ENCODE results near the gene RXYLT1. TPM values are rescaled to one million over a fixed set of nuclear protein-coding genes. Genes with fewer than 3 reads are reported as not detected.
"Not testable (repeated sequence)": the region's sequence is repeated elsewhere in the genome, so short reads cannot be mapped to it uniquely, and the experiment has no call there.

The RXYLT1 gene
- total RNA-seq, 2 donors from 2014 or later: 7.9 to 13.4 TPM

DNA sequence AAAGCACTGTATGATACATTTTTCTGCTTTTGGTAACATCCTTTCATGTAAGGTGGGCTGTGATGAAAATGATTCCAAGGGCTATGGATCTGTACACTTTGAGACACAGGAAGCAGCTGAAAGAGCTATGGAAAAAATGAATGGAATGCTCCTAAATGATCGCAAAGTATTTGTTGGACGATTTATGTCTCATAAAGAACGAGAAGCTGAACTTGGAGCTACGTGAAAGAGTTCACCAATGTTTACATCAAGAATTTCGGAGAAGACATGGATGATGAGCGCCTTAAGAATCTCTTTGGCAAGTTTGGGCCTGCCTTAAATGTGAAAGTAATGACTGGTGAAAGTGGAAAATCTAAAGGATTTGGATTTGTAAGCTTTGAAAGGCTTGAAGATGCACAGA is 42.6 kb downstream of the RXYLT1 start:
- H3K36me3 Mint-ChIP-seq: peaks cover 10 to 29% of the 10 kb centered on the region in 2 donors
- ATAC-seq: no peak
- peaks cover 0 to 10% of the 10 kb centered on the region in 2 donors for H3K9me3 Mint-ChIP-seq

DNA sequence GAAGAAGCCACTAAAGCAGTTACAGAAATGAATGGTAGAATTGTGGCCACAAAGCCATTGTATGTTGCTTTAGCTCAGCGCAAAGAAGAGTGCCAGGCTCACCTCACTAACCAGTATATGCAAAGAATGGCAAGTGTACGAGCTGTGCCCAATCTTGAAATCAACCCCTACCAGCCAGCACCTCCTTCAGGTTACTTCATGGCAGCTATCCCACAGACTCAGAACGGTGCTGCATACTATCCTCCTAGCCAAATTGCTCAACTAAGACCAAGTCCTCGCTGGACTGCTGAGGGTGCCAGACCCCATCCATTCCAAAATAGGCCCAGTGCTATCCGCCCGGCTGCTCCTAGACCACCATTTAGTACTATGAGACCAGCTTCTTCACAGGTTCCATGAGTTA is 43.3 kb downstream of the RXYLT1 start:
- peaks cover 10 to 26% of the 10 kb centered on the region in 2 donors for H3K36me3 Mint-ChIP-seq
- DNase-seq (ENCODE audit: low spot score in 2 of 2) (no peak), ATAC-seq (no peak)

More for the DNA sequence above, 42.6 kb downstream of the RXYLT1 start:
- no peak for DNase-seq (ENCODE audit: low spot score in 2 of 2)
- H3K27ac Mint-ChIP-seq: no peak overlapping the region

GRCh38 chr12:63826006-63826585 is 46.4 kb downstream of the RXYLT1 start:
- ATAC-seq (no peak), DNase-seq (ENCODE audit: low spot score in 2 of 2) (no peak)
- peaks cover 0 to 5% of the 10 kb centered on the region in 2 donors for H3K9me3 Mint-ChIP-seq
- H3K27ac Mint-ChIP-seq: no peak overlapping the region
- H3K36me3 Mint-ChIP-seq: peaks cover 10 to 18% of the 10 kb centered on the region in 2 donors

More for the DNA sequence above, 43.3 kb downstream of the RXYLT1 start:
- Mint-ChIP-seq H3K27ac (no peak overlapping the region), H3K9me3 (peaks cover 0 to 10% of the 10 kb centered on the region in 2 donors)

DNA sequence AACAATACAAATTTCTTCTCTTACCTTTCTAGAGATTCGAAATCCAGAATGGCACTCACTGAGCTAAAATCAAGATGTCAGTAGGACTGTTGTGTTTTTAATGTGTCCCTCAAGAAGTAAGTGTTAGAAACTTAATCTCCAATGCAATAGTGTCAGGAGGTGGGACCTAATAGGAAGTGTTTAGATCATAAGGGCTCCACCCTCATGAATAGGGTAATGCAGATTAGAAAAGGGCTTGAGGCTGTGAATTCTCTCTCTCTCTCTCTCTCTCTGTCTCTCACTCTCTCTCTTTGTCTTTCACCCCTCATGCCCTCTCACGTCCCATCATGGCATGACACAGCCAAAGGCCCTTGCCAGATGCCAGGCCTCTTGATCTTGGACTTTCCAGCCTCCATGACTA is 49.2 kb downstream of the RXYLT1 start:
- Mint-ChIP-seq H3K36me3 (peaks cover 0 to 9% of the 10 kb centered on the region in 2 donors), H3K9me3 (no peaks in the 10 kb centered on the region), H3K27ac (no peak overlapping the region)
- DNase-seq (ENCODE audit: low spot score in 2 of 2): no peak
- no peak for ATAC-seq

DNA sequence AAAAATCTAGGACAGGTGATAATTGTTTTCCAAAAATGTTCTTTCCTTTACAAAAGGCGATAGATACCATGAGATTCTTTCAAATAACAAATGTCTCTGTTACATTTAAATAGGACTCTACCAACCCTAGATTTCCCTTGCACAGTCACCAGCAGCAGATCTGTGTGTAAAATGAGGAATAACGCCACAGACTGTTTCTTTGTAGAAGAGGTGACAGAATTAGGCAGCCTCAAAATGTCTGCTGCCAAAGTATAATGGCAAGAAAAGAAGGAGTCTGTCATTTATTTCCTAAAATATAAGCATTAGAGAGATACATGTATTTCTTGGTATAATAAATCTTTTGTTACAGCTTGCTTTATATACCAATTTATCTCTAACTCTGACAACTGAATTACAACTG is 56.3 kb downstream of the RXYLT1 start:
- Mint-ChIP-seq H3K36me3 (no peaks in the 10 kb centered on the region), H3K27ac (no peak overlapping the region), H3K9me3 (no peaks in the 10 kb centered on the region)
- DNase-seq (ENCODE audit: low spot score in 2 of 2) (no peak), ATAC-seq (no peak)

DNA sequence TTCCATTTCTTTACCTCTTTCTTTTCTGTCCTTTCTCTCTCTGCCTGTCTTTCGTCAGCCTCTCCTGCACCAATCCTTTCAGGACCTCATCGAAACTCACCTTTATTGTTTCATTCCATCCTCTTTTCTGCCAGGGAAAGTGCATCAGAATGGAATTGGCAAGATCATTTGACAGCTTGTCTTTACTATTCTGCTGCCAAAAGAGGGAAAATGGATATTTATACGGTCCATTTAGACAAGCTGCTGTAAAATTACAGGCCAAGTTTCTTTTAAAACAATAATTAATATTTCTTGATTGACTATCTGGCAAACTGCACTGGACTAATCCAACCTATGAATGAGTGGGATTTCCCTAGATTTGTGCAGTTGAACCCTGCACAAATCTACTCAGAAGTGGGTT is 57.2 kb downstream of the RXYLT1 start:
- DNase-seq (ENCODE audit: low spot score in 2 of 2): no peak
- Mint-ChIP-seq H3K27ac (no peak overlapping the region), H3K36me3 (no peaks in the 10 kb centered on the region), H3K9me3 (no peaks in the 10 kb centered on the region)
- ATAC-seq: no peak

DNA sequence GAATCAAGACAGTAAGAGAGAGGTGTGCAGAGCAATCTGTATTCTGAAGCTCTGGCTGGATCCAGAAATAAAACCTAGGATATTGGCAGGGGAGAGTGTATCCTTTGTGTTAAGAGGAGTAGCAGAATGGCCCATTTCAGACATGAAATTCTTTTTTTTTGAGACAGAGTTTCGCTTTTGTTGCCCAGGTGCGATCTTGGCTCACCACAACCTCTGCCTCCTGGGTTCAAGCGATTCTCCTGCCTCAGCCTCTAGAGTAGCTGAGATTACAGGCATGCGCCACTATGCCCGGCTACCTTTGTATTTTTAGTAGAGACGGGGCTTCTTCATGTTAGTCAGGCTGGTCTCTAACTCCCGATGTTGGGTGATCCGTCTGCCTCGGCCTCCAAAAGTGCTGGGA is 58.7 kb downstream of the RXYLT1 start:
- H3K27ac Mint-ChIP-seq: no peak overlapping the region
- H3K36me3 Mint-ChIP-seq: no peaks in the 10 kb centered on the region
- ATAC-seq (no peak), DNase-seq (ENCODE audit: low spot score in 2 of 2) (no peak)
- H3K9me3 Mint-ChIP-seq: no peaks in the 10 kb centered on the region

- H3K9me3 Mint-ChIP-seq: no peaks in the 10 kb centered on the region
- no peak overlapping the region for H3K27ac Mint-ChIP-seq
- no peak for ATAC-seq
- H3K36me3 Mint-ChIP-seq: no peaks in the 10 kb centered on the region
- DNase-seq (ENCODE audit: low spot score in 2 of 2): no peak
These were observed 61.3 kb downstream of the RXYLT1 start for GRCh38 chr12:63841011-63841410.

DNA sequence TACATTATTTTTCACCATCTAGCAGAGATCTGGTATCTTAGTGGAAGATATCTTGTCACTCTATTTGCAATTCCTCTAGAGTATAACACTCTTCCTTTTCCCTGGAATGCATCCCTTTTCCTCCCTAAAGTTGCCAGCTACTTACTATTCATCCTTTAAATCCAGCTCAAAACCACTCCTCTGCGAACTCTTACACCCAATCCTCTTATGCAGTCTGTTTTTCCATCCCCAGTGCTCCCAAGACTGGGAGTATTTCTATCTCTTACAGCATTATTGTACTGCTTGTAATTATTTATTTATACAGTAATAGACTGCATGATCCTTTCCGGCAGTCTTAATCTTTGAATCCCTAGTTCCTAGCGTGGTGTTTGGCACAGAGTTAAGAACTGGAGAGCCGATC is 61.9 kb downstream of the RXYLT1 start:
- Mint-ChIP-seq H3K27ac (no peak overlapping the region), H3K9me3 (no peaks in the 10 kb centered on the region), H3K36me3 (no peaks in the 10 kb centered on the region)
- ATAC-seq (no peak), DNase-seq (ENCODE audit: low spot score in 2 of 2) (no peak)

- DNase-seq (ENCODE audit: low spot score in 2 of 2); ATAC-seq; H3K36me3 Mint-ChIP-seq; H3K27ac Mint-ChIP-seq; H3K9me3 Mint-ChIP-seq: not testable (repeated sequence)
These were observed 63.0 kb downstream of the RXYLT1 start for GRCh38 chr12:63842750-63843149.

DNA sequence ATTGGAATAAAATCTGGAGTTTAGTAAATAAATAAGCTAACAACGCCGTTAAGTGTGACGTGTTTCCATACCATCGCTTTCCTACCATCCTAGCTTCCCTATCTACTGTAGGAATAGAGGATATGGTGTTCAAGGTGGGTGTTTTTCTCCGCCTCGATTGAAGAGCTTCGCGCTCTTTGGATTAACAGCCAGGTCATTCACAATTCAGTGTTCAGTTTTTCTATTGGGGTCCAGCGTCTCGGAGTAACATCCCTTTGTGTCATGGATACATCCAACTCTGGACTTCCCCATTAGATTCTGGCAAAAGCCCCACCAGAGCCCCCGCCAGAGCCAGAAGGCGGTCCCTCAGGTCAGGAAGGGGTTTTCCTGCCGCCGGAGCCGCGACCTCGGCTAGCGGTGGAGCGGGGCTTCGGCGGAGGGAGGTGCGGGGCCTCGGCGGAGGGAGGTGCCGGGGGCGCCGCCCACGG is 63.6 kb downstream of the RXYLT1 start:
- no peak overlapping the region for H3K27ac Mint-ChIP-seq
- DNase-seq (ENCODE audit: low spot score in 2 of 2): no peak
- H3K36me3 Mint-ChIP-seq: no peaks in the 10 kb centered on the region
- no peaks in the 10 kb centered on the region for H3K9me3 Mint-ChIP-seq
- ATAC-seq: no peak

GRCh38 chr12:63843721-63844390 is 64.1 kb downstream of the RXYLT1 start:
- Mint-ChIP-seq H3K27ac (no peak overlapping the region), H3K9me3 (no peaks in the 10 kb centered on the region), H3K36me3 (no peaks in the 10 kb centered on the region)
- DNase-seq (ENCODE audit: low spot score in 2 of 2) (peak; percentile 70 to 79), ATAC-seq (peak; percentile 92 to 97)

DNA sequence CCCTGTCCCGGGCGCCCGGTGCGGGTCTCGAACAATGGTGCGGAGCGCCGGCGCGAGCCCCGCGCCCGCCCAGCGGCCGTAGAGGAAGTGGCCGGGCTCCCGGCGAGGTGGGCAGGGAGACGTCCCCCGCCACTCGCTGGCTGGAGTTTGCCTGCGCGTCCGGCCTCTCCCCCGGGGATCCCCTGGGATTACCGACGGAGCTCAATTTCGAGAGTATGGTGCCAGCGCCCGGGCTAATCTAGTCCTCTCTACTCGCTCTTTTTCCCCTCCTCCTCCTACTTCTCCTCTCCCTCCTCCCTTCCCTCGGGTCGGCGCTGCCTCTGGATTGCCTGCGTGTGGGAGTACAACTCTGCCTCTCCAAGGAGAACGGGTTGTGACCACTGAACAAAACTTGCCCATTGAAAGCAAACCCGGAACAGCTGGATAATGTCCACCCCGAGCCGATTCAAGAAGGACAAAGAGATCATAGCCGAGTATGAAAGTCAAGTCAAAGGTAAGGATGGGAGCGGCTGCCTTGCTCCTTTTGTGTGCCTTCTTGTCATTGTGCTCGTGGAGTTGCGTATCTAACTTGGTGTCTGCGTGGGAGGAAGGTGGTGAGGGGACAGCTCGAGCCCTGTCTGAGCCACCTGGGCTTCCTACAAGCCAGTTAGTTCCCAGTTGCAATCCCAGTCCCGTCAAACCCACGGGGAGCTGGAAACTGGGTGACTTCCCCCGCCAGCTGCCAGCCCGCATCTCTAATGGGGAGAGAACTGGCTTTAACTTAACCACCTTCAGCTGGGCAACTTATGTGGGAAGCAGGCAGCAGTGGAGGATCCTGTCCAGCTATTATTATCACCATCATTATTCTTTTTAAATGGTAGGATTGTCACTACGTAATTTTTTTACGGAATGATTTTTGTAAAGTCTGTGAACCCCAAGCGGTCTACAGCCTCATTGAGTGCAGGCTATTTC is 65.0 kb downstream of the RXYLT1 start, which contains the start of gene SRGAP1:
Gene SRGAP1 (plus strand): TSS at position 310 of the 951 bp plus-strand sequence. CDS start 117 bp downstream, at position 427.
- H3K9me3 Mint-ChIP-seq: no peaks in the 10 kb centered on the region
- peak in 1 of 2 donors; percentile 2 for ATAC-seq
- DNase-seq (ENCODE audit: low spot score in 2 of 2): peak in 1 of 2 donors; percentile 10

DNA sequence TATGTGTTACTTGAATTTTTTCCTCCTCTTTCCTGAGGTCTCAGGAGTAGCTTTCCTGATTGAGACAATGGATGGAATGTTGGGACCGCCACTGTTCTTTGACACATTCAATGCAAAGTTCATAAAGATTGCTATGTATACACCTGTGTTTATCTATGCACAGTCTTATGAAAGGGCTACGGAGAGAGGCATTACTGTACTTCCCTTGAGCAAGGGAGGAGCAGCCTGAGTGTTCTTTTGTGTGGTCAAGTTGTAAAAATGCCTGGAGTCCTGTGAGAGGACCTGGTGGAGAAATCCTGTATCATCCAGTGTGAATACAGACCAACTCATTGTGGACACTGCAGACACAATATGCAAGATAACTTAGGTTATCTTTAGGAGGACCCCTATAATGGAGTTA is 66.0 kb downstream of the RXYLT1 start:
- DNase-seq (ENCODE audit: low spot score in 2 of 2) (no peak), ATAC-seq (no peak)
- no peak overlapping the region for H3K27ac Mint-ChIP-seq
- no peaks in the 10 kb centered on the region for H3K9me3 Mint-ChIP-seq
- no peaks in the 10 kb centered on the region for H3K36me3 Mint-ChIP-seq

More for the DNA sequence above, 65.0 kb downstream of the RXYLT1 start, which contains the start of gene SRGAP1:
- no peaks in the 10 kb centered on the region for H3K36me3 Mint-ChIP-seq
- H3K27ac Mint-ChIP-seq: no peak within 1 kb of the TSS

GRCh38 chr12:63846238-63846967 is 66.7 kb downstream of the RXYLT1 start:
- Mint-ChIP-seq H3K36me3 (no peaks in the 10 kb centered on the region), H3K9me3 (no peaks in the 10 kb centered on the region), H3K27ac (no peak overlapping the region)
- ATAC-seq (no peak), DNase-seq (ENCODE audit: low spot score in 2 of 2) (no peak)

DNA sequence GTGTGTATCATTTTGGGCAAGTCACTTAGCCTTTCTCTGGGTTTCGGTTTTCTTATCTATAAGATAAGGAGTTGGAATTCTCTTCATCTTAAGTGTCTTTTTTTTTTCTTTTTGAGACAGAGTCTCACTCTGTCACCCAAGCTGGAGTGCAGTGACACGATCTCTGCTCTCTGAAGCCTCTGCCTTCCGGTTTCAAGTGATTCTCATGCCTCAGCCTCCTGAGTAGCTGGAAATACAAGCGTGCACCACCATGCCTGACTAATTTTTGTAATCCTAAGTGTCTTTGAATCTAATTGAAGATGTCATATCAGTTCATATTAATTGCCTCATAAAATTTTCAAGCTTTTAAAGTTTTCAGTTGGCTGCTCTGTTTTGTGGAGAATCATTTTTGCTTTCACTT is 68.7 kb downstream of the RXYLT1 start:
- Mint-ChIP-seq H3K27ac (no peak overlapping the region), H3K9me3 (no peaks in the 10 kb centered on the region), H3K36me3 (no peaks in the 10 kb centered on the region)
- ATAC-seq: no peak
- no peak for DNase-seq (ENCODE audit: low spot score in 2 of 2)

Measured in activated naive CD4-positive, alpha-beta T cell treated with anti-CD3 and anti-CD28 coated beads, Interleukin-2, amount 50 U/mL, for 72 hours (primary cell).